ENCODE results near the gene CBLN3. TPM values are rescaled to one million over a fixed set of nuclear protein-coding genes. Genes with fewer than 3 reads are reported as not detected.

The CBLN3 gene
- total RNA-seq, 1 experiment from 2014 or later: 0.94 TPM

- TF ChIP-seq, protein P1, sequence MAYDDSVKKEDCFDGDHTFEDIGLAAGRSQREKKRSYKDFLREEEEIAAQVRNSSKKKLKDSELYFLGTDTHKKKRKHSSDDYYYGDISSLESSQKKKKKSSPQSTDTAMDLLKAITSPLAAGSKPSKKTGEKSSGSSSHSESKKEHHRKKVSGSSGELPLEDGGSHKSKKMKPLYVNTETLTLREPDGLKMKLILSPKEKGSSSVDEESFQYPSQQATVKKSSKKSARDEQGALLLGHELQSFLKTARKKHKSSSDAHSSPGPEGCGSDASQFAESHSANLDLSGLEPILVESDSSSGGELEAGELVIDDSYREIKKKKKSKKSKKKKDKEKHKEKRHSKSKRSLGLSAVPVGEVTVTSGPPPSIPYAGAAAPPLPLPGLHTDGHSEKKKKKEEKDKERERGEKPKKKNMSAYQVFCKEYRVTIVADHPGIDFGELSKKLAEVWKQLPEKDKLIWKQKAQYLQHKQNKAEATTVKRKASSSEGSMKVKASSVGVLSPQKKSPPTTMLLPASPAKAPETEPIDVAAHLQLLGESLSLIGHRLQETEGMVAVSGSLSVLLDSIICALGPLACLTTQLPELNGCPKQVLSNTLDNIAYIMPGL (CRISPR knock-in tag; IDR thresholded peaks at IDR 0.05): no peak
Measured at GRCh38 chr14:24416932-24417619, 12.4 kb downstream of the CBLN3 start (continued).

GRCh38 chr14:24416254-24416931, 13.1 kb downstream of the CBLN3 start:
- H3K4me3 Mint-ChIP-seq: no peak overlapping the region
- H3K27ac Mint-ChIP-seq: no peak overlapping the region
- ChIA-PET POLR2A (interaction anchor here (0.9 kb wide), 1 partner anchor 17 kb away, joined by 3 read pairs; no protein-coding TSS in a partner anchor), CTCF (interaction anchor here (0.7 to 5.4 kb wide), 7 partner anchors 9 to 83 kb away, joined by 3 to 37 read pairs (median 4); partner anchors contain the start of genes ADCY4, CBLN3, KHNYN and NYNRIN)
- H3K36me3 Mint-ChIP-seq: peaks cover 9% of the 10 kb centered on the region; the same call in 1 of the 2 replicates
- DNase-seq (ENCODE audit: low spot score) (no peak), ATAC-seq (no peak)
- H3K4me1 Mint-ChIP-seq: no peaks in the 10 kb centered on the region
- H3K27me3 Mint-ChIP-seq (ENCODE audit: low read depth): peaks cover 28% of the 10 kb centered on the region
- no peaks in the 10 kb centered on the region for H3K9me3 Mint-ChIP-seq
- TF ChIP-seq PREB (CRISPR knock-in tag; IDR thresholded peaks at IDR 0.05; ENCODE audit: borderline replicate concordance): no peak

- no peak for TF ChIP-seq ELF4 (CRISPR knock-in tag; IDR thresholded peaks at IDR 0.05; ENCODE audit: low read depth)
- TF ChIP-seq ZNF263 (CRISPR knock-in tag; IDR thresholded peaks at IDR 0.05; ENCODE audit: low read depth): no peak
- TF ChIP-seq, protein P2, sequence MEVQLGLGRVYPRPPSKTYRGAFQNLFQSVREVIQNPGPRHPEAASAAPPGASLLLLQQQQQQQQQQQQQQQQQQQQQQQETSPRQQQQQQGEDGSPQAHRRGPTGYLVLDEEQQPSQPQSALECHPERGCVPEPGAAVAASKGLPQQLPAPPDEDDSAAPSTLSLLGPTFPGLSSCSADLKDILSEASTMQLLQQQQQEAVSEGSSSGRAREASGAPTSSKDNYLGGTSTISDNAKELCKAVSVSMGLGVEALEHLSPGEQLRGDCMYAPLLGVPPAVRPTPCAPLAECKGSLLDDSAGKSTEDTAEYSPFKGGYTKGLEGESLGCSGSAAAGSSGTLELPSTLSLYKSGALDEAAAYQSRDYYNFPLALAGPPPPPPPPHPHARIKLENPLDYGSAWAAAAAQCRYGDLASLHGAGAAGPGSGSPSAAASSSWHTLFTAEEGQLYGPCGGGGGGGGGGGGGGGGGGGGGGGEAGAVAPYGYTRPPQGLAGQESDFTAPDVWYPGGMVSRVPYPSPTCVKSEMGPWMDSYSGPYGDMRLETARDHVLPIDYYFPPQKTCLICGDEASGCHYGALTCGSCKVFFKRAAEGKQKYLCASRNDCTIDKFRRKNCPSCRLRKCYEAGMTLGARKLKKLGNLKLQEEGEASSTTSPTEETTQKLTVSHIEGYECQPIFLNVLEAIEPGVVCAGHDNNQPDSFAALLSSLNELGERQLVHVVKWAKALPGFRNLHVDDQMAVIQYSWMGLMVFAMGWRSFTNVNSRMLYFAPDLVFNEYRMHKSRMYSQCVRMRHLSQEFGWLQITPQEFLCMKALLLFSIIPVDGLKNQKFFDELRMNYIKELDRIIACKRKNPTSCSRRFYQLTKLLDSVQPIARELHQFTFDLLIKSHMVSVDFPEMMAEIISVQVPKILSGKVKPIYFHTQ (CRISPR knock-in tag; IDR thresholded peaks at IDR 0.05): no peak
- no peak for TF ChIP-seq KAT7 (CRISPR knock-in tag; IDR thresholded peaks at IDR 0.05; ENCODE audit: borderline replicate concordance)
- TF ChIP-seq FOXP4 (CRISPR knock-in tag; IDR thresholded peaks at IDR 0.05): no peak
- no peak for TF ChIP-seq MYBL2 (CRISPR knock-in tag; IDR thresholded peaks at IDR 0.05)
- no peak for TF ChIP-seq PRRX2 (CRISPR knock-in tag; IDR thresholded peaks at IDR 0.05)
- no peak for TF ChIP-seq ZNF219 (CRISPR knock-in tag; IDR thresholded peaks at IDR 0.05; ENCODE audit: borderline replicate concordance)
- CTCF ChIA-PET: interaction anchor here (1.1 to 4.5 kb wide), 2 partner anchors 8 to 15 kb away, joined by 3 to 40 read pairs; partner anchors contain the start of genes CBLN3 and KHNYN
- Mint-ChIP-seq H3K36me3 (peaks cover 9% of the 10 kb centered on the region; the same call in 1 of the 2 replicates), H3K4me1 (no peaks in the 10 kb centered on the region), H3K4me3 (no peak overlapping the region), H3K27ac (no peak overlapping the region), H3K27me3 (ENCODE audit: low read depth) (peaks cover 21% of the 10 kb centered on the region), H3K9me3 (no peaks in the 10 kb centered on the region)
- POLR2A ChIA-PET: interaction anchor here (1.0 kb wide), 1 partner anchor 12 kb away, joined by 3 read pairs; no protein-coding TSS in a partner anchor
- DNase-seq (ENCODE audit: low spot score) (no peak), ATAC-seq (no peak)
Measured at GRCh38 chr14:24415421-24416253, 13.8 kb downstream of the CBLN3 start.
